ENCODE measurements around the gene VMP1. TPM values are rescaled to one million over a fixed set of nuclear protein-coding genes. Genes with fewer than 3 reads are reported as not detected.

The VMP1 gene
- total and polyA plus RNA-seq, 4 donors = 43.3 to 507 (median 352) TPM

GRCh38 chr17:59760160-59760559 is 52.7 kb downstream of the VMP1 start:
- DNase-seq (no peak), ATAC-seq (ENCODE audit: low FRiP score) (no peak)
- intact Hi-C loops (cut with DNase I) = no loop called here
- no peaks in the 10 kb centered on the region for H3K9me3 ChIP-seq (ENCODE audit: control insufficient read depth, low read length)
- no peaks in the 10 kb centered on the region for H3K4me1 ChIP-seq (ENCODE audit: control insufficient read depth in 1 of 2, insufficient read depth in 2 of 2, low read length in 2 of 2)
- no peaks in the 10 kb centered on the region for H3K36me3 ChIP-seq (ENCODE audit: control insufficient read depth in 1 of 2, insufficient read depth in 2 of 2, low read length in 1 of 2)
- no peak overlapping the region for H3K27ac ChIP-seq (ENCODE audit: low read depth in 1 of 2, low read length in 2 of 2)
- 95 to 96% methylated on average over 1 of the region's 1 CpG for WGBS, 2 donors
- no peak overlapping the region for H3K4me3 ChIP-seq (ENCODE audit: low read length in 2 of 2)
- no peaks in the 10 kb centered on the region for H3K27me3 ChIP-seq (ENCODE audit: control insufficient read depth in 1 of 2, insufficient read depth in 2 of 2, low read length in 1 of 2)

DNA sequence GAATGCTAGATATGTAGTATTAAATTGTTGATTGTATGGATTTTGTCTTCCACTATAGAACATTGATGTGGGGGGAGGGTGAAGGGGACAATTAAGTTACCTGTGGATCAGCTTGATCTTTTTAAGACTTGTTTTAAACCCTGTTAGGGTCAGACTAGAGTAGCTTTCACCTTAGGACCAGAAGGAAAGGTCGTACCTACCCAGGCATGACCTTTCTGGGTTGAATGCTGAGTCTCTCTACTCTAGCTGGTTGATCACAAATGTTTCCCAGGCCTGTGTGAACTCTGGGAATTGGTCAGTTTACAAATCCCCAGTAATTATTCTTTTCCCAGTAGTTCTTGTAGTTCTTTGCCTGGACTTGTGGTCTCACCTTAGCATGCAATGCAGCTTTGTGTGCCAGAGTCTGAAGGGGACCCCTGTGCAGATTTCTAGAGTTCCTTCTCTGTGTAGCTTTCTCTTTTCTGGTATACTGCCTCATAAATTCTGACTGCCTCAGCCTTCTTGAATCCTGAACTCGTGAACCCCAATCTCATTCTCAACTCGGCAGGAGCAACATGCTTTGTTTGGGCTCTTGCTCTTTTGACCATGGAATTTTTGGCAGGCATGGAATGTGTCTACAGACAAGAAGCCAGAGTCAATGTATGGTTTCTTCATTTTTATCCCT is 54.1 kb downstream of the VMP1 start:
- WGBS, 2 donors = 31 to 34% methylated on average over 3 of the region's 3 CpGs
- ATAC-seq (ENCODE audit: low FRiP score) (no peak), DNase-seq (no peak)
- H3K9me3 ChIP-seq (ENCODE audit: control insufficient read depth, low read length) = no peaks in the 10 kb centered on the region
- H3K4me1 ChIP-seq (ENCODE audit: control insufficient read depth in 1 of 2, insufficient read depth in 2 of 2, low read length in 2 of 2) = no peaks in the 10 kb centered on the region
- H3K27ac ChIP-seq (ENCODE audit: low read depth in 1 of 2, low read length in 2 of 2) = peak overlapping the region in 1 of 2 donors; percentile 21
- H3K4me3 ChIP-seq (ENCODE audit: low read length in 2 of 2) = peak overlapping the region in 1 of 2 donors; percentile 41
- no peaks in the 10 kb centered on the region for H3K36me3 ChIP-seq (ENCODE audit: control insufficient read depth in 1 of 2, insufficient read depth in 2 of 2, low read length in 1 of 2)
- intact Hi-C loops (cut with DNase I) = no loop called here
- no peaks in the 10 kb centered on the region for H3K27me3 ChIP-seq (ENCODE audit: control insufficient read depth in 1 of 2, insufficient read depth in 2 of 2, low read length in 1 of 2)

GRCh38 chr17:59762049-59762823 is 54.8 kb downstream of the VMP1 start:
- no peak for DNase-seq
- H3K36me3 ChIP-seq (ENCODE audit: control insufficient read depth in 1 of 2, insufficient read depth in 2 of 2, low read length in 1 of 2) = no peaks in the 10 kb centered on the region
- H3K27me3 ChIP-seq (ENCODE audit: control insufficient read depth in 1 of 2, insufficient read depth in 2 of 2, low read length in 1 of 2) = no peaks in the 10 kb centered on the region
- 31 to 42% methylated on average over 4 of the region's 4 CpGs for WGBS, 2 donors
- no peaks in the 10 kb centered on the region for H3K4me1 ChIP-seq (ENCODE audit: control insufficient read depth in 1 of 2, insufficient read depth in 2 of 2, low read length in 2 of 2)
- ATAC-seq (ENCODE audit: low FRiP score) = no peak
- H3K27ac ChIP-seq (ENCODE audit: low read depth in 1 of 2, low read length in 2 of 2) = no peak overlapping the region
- no peaks in the 10 kb centered on the region for H3K9me3 ChIP-seq (ENCODE audit: control insufficient read depth, low read length)
- peak overlapping the region in 1 of 2 donors; percentile 41 for H3K4me3 ChIP-seq (ENCODE audit: low read length in 2 of 2)
- intact Hi-C loops (cut with DNase I) = no loop called here

DNA sequence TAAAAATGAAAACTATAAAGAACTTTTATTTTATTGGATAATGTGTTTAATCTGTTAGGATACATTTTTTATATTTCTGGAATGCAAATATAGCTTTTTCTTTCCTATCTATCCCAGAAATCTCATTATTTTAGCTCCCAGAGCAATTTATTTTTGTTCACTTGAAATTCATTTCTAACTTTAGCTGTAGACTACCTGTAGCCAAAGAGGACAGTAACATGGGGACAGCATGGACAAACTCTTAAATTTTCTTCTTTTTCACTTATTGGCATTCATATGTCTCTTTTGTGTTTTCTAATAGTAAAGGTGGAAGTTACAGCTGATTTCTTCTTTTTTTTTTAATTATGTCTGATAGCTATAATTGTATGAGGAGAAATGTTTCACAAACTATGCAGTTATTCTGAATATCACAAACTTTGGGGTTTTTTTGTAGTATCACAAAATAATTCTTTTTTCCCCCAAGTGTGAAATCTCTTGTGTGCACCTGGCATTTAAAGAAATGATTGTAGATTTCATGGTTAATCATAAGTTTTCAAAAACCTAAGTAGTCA is 55.4 kb downstream of the VMP1 start:
- ATAC-seq (ENCODE audit: low FRiP score) (no peak), DNase-seq (no peak)
- no peaks in the 10 kb centered on the region for H3K27me3 ChIP-seq (ENCODE audit: control insufficient read depth in 1 of 2, insufficient read depth in 2 of 2, low read length in 1 of 2)
- H3K36me3 ChIP-seq (ENCODE audit: control insufficient read depth in 1 of 2, insufficient read depth in 2 of 2, low read length in 1 of 2) = no peaks in the 10 kb centered on the region
- H3K27ac ChIP-seq (ENCODE audit: low read depth in 1 of 2, low read length in 2 of 2) = no peak overlapping the region
- no peaks in the 10 kb centered on the region for H3K4me1 ChIP-seq (ENCODE audit: control insufficient read depth in 1 of 2, insufficient read depth in 2 of 2, low read length in 2 of 2)
- no peak overlapping the region for H3K4me3 ChIP-seq (ENCODE audit: low read length in 2 of 2)
- H3K9me3 ChIP-seq (ENCODE audit: control insufficient read depth, low read length) = no peaks in the 10 kb centered on the region
- intact Hi-C loops (cut with DNase I) = no loop called here

GRCh38 chr17:59763861-59764260 is 56.4 kb downstream of the VMP1 start:
- H3K27me3 ChIP-seq (ENCODE audit: control insufficient read depth in 1 of 2, insufficient read depth in 2 of 2, low read length in 1 of 2) = no peaks in the 10 kb centered on the region
- intact Hi-C loops (cut with DNase I) = no loop called here
- ATAC-seq (ENCODE audit: low FRiP score) = no peak
- DNase-seq = no peak
- H3K4me3 ChIP-seq (ENCODE audit: low read length in 2 of 2) = no peak overlapping the region
- no peak overlapping the region for H3K27ac ChIP-seq (ENCODE audit: low read depth in 1 of 2, low read length in 2 of 2)
- H3K4me1 ChIP-seq (ENCODE audit: control insufficient read depth in 1 of 2, insufficient read depth in 2 of 2, low read length in 2 of 2) = no peaks in the 10 kb centered on the region
- H3K36me3 ChIP-seq (ENCODE audit: control insufficient read depth in 1 of 2, insufficient read depth in 2 of 2, low read length in 1 of 2) = no peaks in the 10 kb centered on the region
- WGBS, 2 donors = 17 to 28% methylated on average over 1 of the region's 1 CpG
- no peaks in the 10 kb centered on the region for H3K9me3 ChIP-seq (ENCODE audit: control insufficient read depth, low read length)

DNA sequence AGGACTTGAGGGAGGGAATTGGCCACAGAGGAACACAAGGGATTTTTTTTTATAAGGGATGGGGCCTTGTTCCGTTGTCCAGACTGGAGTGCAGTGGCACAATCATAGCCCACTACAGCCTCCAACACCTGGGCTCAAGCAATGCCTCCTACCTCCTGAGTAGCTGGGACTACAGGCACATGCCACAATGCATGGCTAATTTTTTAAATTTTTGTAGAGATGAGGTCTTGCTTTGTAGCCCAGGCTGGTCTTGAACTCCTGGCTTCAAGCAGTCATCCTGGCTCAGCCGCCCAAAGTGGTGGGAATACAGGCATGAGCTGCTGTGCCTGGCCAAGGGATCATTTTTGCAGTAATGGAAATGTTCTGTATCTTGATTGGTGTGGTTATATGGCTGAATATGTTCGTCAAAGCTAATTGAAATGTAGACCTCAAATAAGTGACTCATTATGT is 56.9 kb downstream of the VMP1 start:
- no peak for DNase-seq
- intact Hi-C loops (cut with DNase I) = no loop called here
- no peak for ATAC-seq (ENCODE audit: low FRiP score)
- no peaks in the 10 kb centered on the region for H3K36me3 ChIP-seq (ENCODE audit: control insufficient read depth in 1 of 2, insufficient read depth in 2 of 2, low read length in 1 of 2)
- H3K27ac ChIP-seq (ENCODE audit: low read depth in 1 of 2, low read length in 2 of 2) = no peak overlapping the region
- WGBS, 2 donors = 83 to 91% methylated on average over 3 of the region's 3 CpGs
- H3K9me3 ChIP-seq (ENCODE audit: control insufficient read depth, low read length) = no peaks in the 10 kb centered on the region
- no peaks in the 10 kb centered on the region for H3K4me1 ChIP-seq (ENCODE audit: control insufficient read depth in 1 of 2, insufficient read depth in 2 of 2, low read length in 2 of 2)
- H3K4me3 ChIP-seq (ENCODE audit: low read length in 2 of 2) = no peak overlapping the region
- H3K27me3 ChIP-seq (ENCODE audit: control insufficient read depth in 1 of 2, insufficient read depth in 2 of 2, low read length in 1 of 2) = no peaks in the 10 kb centered on the region

GRCh38 chr17:59765038-59765437 is 57.6 kb downstream of the VMP1 start:
- H3K9me3 ChIP-seq (ENCODE audit: control insufficient read depth, low read length) = no peaks in the 10 kb centered on the region
- H3K4me1 ChIP-seq (ENCODE audit: control insufficient read depth in 1 of 2, insufficient read depth in 2 of 2, low read length in 2 of 2) = no peaks in the 10 kb centered on the region
- H3K27me3 ChIP-seq (ENCODE audit: control insufficient read depth in 1 of 2, insufficient read depth in 2 of 2, low read length in 1 of 2) = no peaks in the 10 kb centered on the region
- H3K4me3 ChIP-seq (ENCODE audit: low read length in 2 of 2) = no peak overlapping the region
- H3K27ac ChIP-seq (ENCODE audit: low read depth in 1 of 2, low read length in 2 of 2) = no peak overlapping the region
- DNase-seq (no peak), ATAC-seq (ENCODE audit: low FRiP score) (no peak)
- intact Hi-C loops (cut with DNase I) = no loop called here
- no peaks in the 10 kb centered on the region for H3K36me3 ChIP-seq (ENCODE audit: control insufficient read depth in 1 of 2, insufficient read depth in 2 of 2, low read length in 1 of 2)

DNA sequence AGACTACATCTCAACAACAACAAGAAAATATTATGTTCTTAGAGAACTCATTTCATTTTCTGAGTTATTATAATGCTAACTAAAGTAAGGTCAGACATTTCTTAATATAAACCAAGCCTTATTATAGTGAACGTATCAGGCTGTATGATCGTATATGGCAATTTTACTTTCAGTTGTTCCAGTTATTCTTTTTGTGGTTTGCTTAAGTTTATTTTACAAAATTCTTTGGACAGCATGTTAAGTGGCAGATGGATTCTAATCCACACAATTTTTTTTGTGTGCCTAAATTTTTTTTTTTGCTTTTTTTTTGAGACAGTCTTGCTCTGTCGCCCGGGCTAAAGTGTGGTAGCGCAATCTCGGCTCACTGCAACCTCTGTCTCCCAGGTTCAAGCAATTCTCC is 59.0 kb downstream of the VMP1 start:
- intact Hi-C loops (cut with DNase I) = no loop called here
- no peaks in the 10 kb centered on the region for H3K36me3 ChIP-seq (ENCODE audit: control insufficient read depth in 1 of 2, insufficient read depth in 2 of 2, low read length in 1 of 2)
- H3K27me3 ChIP-seq (ENCODE audit: control insufficient read depth in 1 of 2, insufficient read depth in 2 of 2, low read length in 1 of 2) = no peaks in the 10 kb centered on the region
- H3K4me3 ChIP-seq (ENCODE audit: low read length in 2 of 2) = no peak overlapping the region
- DNase-seq (no peak), ATAC-seq (ENCODE audit: low FRiP score) (no peak)
- H3K9me3 ChIP-seq (ENCODE audit: control insufficient read depth, low read length) = no peaks in the 10 kb centered on the region
- 90 to 92% methylated on average over 6 of the region's 6 CpGs for WGBS, 2 donors
- no peaks in the 10 kb centered on the region for H3K4me1 ChIP-seq (ENCODE audit: control insufficient read depth in 1 of 2, insufficient read depth in 2 of 2, low read length in 2 of 2)
- no peak overlapping the region for H3K27ac ChIP-seq (ENCODE audit: low read depth in 1 of 2, low read length in 2 of 2)

GRCh38 chr17:59767176-59767575 is 59.7 kb downstream of the VMP1 start:
- H3K9me3 ChIP-seq (ENCODE audit: control insufficient read depth, low read length) = no peaks in the 10 kb centered on the region
- H3K27me3 ChIP-seq (ENCODE audit: control insufficient read depth in 1 of 2, insufficient read depth in 2 of 2, low read length in 1 of 2) = no peaks in the 10 kb centered on the region
- no peak overlapping the region for H3K27ac ChIP-seq (ENCODE audit: low read depth in 1 of 2, low read length in 2 of 2)
- intact Hi-C loops (cut with DNase I) = no loop called here
- ATAC-seq (ENCODE audit: low FRiP score) (no peak), DNase-seq (no peak)
- no peaks in the 10 kb centered on the region for H3K36me3 ChIP-seq (ENCODE audit: control insufficient read depth in 1 of 2, insufficient read depth in 2 of 2, low read length in 1 of 2)
- H3K4me3 ChIP-seq (ENCODE audit: low read length in 2 of 2) = no peak overlapping the region
- H3K4me1 ChIP-seq (ENCODE audit: control insufficient read depth in 1 of 2, insufficient read depth in 2 of 2, low read length in 2 of 2) = no peaks in the 10 kb centered on the region
